ENCODE data around the gene ABHD16B.

The ABHD16B gene

DNA sequence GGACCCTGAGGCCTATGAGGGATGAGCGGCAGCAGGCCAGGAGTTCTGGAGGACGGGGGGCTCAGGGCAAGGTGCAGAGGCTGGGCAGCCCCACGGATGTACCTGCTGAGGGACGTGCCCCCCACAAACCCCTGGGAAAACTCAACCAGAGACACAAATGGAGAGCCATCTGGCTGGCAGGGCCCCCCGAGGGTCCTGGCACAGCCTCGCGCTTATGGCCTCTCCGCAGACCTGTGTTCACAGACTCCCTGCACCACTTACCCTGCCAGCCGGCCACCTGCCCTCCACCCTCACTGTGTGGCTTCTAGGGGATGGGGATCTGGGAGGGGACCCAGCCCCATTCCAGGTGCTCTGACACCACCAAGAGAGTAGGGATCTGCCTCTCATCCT lies 26.8 kb upstream of the ABHD16B start:
- no peak for DNase-seq (ENCODE audit: low read depth, low spot score)
- in situ Hi-C loops (cut with HindIII; ENCODE audit: low sequenced_read_pairs) = no loop called here
- TF ChIP-seq CTCF (IDR thresholded peaks at IDR 0.05; ENCODE audit: low read depth, low read length) = no peak
- no peak overlapping the region for H3K4me3 ChIP-seq (ENCODE audit: low read depth, low read length)

- H3K4me3 ChIP-seq (ENCODE audit: low read depth, low read length) = no peak overlapping the region
- TF ChIP-seq CTCF (IDR thresholded peaks at IDR 0.05; ENCODE audit: low read depth, low read length) = no peak
- peak; percentile 97 for DNase-seq (ENCODE audit: low read depth, low spot score)
- in situ Hi-C loops (cut with HindIII; ENCODE audit: low sequenced_read_pairs) = no loop called here
Observed at GRCh38 chr20:63835021-63835858, 26.1 kb upstream of the ABHD16B start.

DNA sequence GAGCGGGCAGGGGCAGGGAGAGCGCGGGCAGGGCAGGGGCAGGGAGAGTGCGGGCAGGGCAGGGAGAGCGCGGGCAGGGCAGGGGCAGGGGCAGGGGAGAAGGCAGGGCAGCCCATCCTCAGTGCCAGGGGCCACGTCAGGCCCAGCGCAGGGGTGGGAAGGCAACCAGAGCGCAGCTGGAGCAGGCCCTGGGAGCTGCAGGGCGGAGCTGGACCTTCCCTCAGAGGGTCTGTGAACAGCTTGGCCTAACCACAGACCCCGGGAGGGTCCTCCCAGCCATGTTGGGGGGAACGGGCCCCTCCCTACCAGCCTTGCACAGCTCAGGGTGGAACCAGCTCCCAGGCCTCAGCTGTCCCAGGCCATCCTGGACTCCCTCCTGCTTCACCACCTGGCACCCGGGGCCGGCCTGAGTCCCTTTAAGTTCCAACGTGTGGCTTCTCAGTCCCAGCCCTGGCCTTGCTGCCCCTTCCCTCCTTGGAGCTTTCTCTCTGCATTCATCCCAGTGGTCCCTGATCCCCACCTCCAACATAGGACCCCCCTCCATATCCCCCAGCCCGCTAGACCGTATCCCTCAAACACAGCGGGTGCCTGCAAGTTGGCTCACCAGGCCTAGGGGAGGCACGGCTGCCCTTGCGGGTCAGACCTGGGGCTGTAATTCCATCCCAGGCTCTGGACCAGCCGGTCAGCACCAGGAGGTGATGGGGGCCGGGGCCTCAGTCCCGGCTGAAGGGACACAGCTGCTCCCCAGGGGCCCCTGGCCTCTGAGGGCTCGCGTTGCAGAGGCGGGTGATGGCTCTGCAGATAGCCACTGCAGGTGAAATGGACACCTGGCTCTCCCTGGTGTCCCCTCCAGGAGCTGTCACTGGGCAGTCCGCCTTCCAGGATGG lies 24.6 kb upstream of the ABHD16B start:
- in situ Hi-C loops (cut with HindIII; ENCODE audit: low sequenced_read_pairs) = no loop called here
- no peak overlapping the region for H3K4me3 ChIP-seq (ENCODE audit: low read depth, low read length)
- TF ChIP-seq CTCF (IDR thresholded peaks at IDR 0.05; ENCODE audit: low read depth, low read length) = no peak
- DNase-seq (ENCODE audit: low read depth, low spot score) = no peak

DNA sequence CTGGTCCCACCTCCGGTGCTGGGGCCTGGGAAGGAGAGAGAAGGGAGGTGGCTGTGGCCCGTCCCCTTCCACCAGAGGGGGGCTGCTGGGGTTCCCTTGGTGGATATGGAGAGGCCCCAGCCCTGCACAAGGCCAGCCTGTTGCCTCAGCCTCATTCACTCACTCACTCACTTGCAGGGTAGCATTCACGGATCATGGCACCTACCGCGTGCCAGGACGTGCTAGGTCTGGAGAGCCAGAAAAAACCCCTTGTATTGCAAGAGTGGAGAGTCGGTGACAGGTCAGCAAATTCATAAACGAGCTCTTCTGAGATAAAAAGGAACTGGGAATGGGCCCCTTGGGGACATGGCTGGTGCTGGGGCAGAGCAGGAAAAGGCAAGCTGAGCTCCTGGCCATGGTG lies 23.8 kb upstream of the ABHD16B start:
- DNase-seq (ENCODE audit: low read depth, low spot score) = no peak
- H3K4me3 ChIP-seq (ENCODE audit: low read depth, low read length) = no peak overlapping the region
- in situ Hi-C loops (cut with HindIII; ENCODE audit: low sequenced_read_pairs) = no loop called here
- no peak for TF ChIP-seq CTCF (IDR thresholded peaks at IDR 0.05; ENCODE audit: low read depth, low read length)

GRCh38 chr20:63839620-63840019 lies 21.7 kb upstream of the ABHD16B start:
- no peak for DNase-seq (ENCODE audit: low read depth, low spot score)
- in situ Hi-C loops (cut with HindIII; ENCODE audit: low sequenced_read_pairs) = no loop called here
- no peak overlapping the region for H3K4me3 ChIP-seq (ENCODE audit: low read depth, low read length)
- TF ChIP-seq CTCF (IDR thresholded peaks at IDR 0.05; ENCODE audit: low read depth, low read length) = no peak

GRCh38 chr20:63840405-63840828 lies 20.9 kb upstream of the ABHD16B start:
- no peak for TF ChIP-seq CTCF (IDR thresholded peaks at IDR 0.05; ENCODE audit: low read depth, low read length)
- in situ Hi-C loops (cut with HindIII; ENCODE audit: low sequenced_read_pairs) = no loop called here
- H3K4me3 ChIP-seq (ENCODE audit: low read depth, low read length) = no peak overlapping the region
- no peak for DNase-seq (ENCODE audit: low read depth, low spot score)

All from astrocyte of the spinal cord (primary cell).